WTC11 (cell line): ENCODE measurements around the gene MYOZ1.

Experiments
- CREB1 ChIP-seq: sonication (generic); formaldehyde crosslinking; IDR thresholded peaks from 2 replicates; pipeline ENCODE4 v1.8.0; 2023; ENCODE audit warnings: mild to moderate bottlenecking, missing genetic modification reagents
- CTCF ChIP-seq: fragments of 200-600 bp; IDR thresholded peaks from 2 replicates; pipeline ENCODE4 v1.8.0; 2022; ENCODE audit warnings: antibody characterized with exemption
- ESRRA ChIP-seq: sonication (generic); formaldehyde crosslinking; IDR thresholded peaks from 2 replicates; pipeline ENCODE4 v1.8.1; 2022; ENCODE audit warnings: mild to moderate bottlenecking, missing genetic modification reagents, borderline replicate concordance
- FOXP1 ChIP-seq: sonication (generic); formaldehyde crosslinking; IDR thresholded peaks from 2 replicates; pipeline ENCODE4 v1.8.0; 2022; ENCODE audit warnings: missing genetic modification reagents, mild to moderate bottlenecking, moderate library complexity, borderline replicate concordance
- MAX ChIP-seq: sonication (generic); formaldehyde crosslinking; IDR thresholded peaks from 2 replicates; pipeline ENCODE4 v1.8.0; 2022; ENCODE audit warnings: mild to moderate bottlenecking, missing genetic modification reagents
- SP1 ChIP-seq: sonication (generic); formaldehyde crosslinking; conservative IDR thresholded peaks from 2 replicates; pipeline ENCODE4 v1.8.1; 2022; ENCODE audit warnings: missing genetic modification reagents
- TCF7 ChIP-seq: sonication (generic); formaldehyde crosslinking; IDR thresholded peaks from 2 replicates; pipeline ENCODE4 v1.8.0; 2022; ENCODE audit warnings: mild to moderate bottlenecking, low read depth, missing genetic modification reagents, moderate library complexity
- USF2 ChIP-seq: sonication (generic); formaldehyde crosslinking; IDR thresholded peaks from 2 replicates; pipeline ENCODE4 v1.8.1; 2023; ENCODE audit warnings: mild to moderate bottlenecking, missing genetic modification reagents, moderate library complexity

- TF ChIP-seq SP1 (CRISPR knock-in tag) (no peak), ESRRA (CRISPR knock-in tag) (no peak), MAX (CRISPR knock-in tag) (no peak), CTCF (no peak), USF2 (no peak), TCF7 (no peak), FOXP1 (CRISPR knock-in tag) (no peak), CREB1 (no peak)
Measured at GRCh38 chr10:73597346-73597745, 43.9 kb downstream of the MYOZ1 start.
